ENCODE data around the gene SLC25A19. TPM values are rescaled to one million over a fixed set of nuclear protein-coding genes. Genes with fewer than 3 reads are reported as not detected.

SLC25A19 gene
- 18.1 and 21.0 TPM in 2 replicates for total RNA-seq (2014; rRNA removed; shearing (Covaris generic))
- polyA plus RNA-seq (2015; cell fraction: cytosol; rRNA removed) = 27.2 and 30.3 TPM in 2 replicates
- 28.4 and 43.5 TPM in 2 replicates for polyA plus RNA-seq (2015; cell fraction: nucleus; rRNA removed)

DNA sequence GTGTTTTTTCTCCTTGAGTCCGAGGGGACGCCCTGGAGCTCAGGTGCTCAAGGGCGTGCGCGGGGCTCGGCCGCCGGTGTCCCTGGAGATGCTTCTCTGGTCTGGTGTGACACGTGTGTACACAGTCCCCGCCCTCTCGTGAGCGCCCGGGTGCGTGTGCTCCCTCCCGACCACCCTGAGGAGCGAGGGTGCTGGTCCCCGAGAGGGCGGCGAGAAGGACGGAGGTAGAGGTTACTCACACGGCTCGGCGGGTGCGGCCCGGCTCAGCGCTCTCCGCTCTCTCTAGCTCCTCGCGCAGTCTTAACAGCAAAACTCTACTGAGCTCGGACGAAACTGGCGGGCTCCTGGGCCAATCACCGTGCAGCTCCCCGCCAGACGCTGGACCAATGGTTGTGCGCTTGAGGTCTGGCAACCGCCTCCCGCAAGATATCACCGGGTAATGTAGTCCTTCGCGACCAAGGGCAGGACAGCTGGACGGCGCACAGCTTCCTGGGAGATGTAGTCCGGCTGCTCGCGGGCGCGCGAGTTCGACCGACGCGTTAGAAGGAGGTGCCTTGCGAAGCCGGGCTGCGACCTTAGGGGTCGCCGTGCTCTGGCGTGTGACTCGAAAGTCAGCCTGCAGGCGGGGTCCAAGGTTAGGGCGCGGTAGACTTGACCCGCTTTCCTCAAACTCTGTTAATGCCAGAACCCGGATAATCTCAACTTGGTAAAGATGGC, at the start of gene SLC25A19:
SLC25A19 (minus strand) TSS at position 319 of the 717 bp plus-strand sequence. CDS start 2,669 bp downstream, outside the sequence.
- in situ Hi-C loops (cut with HindIII; ENCODE audit: low pct_unique_long_range_greater_than_20kb, low sequenced_read_pairs) = no loop called here
- DNase-seq (ENCODE audit: low read depth, low spot score) = peak; percentile 100

- in situ Hi-C loops (cut with HindIII; ENCODE audit: low pct_unique_long_range_greater_than_20kb, low sequenced_read_pairs) = no loop called here
- no peak for DNase-seq (ENCODE audit: low read depth, low spot score)
Observed at GRCh38 chr17:75338335-75338734, 49.1 kb upstream of the SLC25A19 start.

DNA sequence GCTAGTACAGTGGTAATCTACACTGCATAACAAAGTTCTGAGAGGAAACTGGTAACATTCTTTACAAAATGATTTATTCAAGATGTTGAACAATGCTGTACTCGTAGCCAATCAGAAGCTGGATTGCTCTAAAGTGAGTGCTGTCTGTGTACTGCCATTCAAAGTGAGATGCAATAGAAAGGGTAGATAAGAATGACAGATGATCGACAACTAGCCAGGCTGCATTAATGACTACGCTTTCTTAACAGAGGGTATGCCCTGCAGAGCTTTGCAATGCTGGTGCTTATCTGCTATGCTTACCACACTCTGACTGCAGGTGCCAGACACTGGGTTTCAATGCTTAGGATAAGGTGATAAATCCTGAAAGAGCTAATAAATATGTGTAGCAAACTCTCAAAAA, 46.1 kb upstream of the SLC25A19 start:
- no peak for DNase-seq (ENCODE audit: low read depth, low spot score)
- in situ Hi-C loops (cut with HindIII; ENCODE audit: low pct_unique_long_range_greater_than_20kb, low sequenced_read_pairs) = no loop called here

- no peak for DNase-seq (ENCODE audit: low read depth, low spot score)
- in situ Hi-C loops (cut with HindIII; ENCODE audit: low pct_unique_long_range_greater_than_20kb, low sequenced_read_pairs) = no loop called here
Observed at GRCh38 chr17:75334723-75335122, 45.5 kb upstream of the SLC25A19 start.

GRCh38 chr17:75331671-75332070, 42.4 kb upstream of the SLC25A19 start:
- in situ Hi-C loops (cut with HindIII; ENCODE audit: low pct_unique_long_range_greater_than_20kb, low sequenced_read_pairs) = no loop called here
- no peak for DNase-seq (ENCODE audit: low read depth, low spot score)

DNA sequence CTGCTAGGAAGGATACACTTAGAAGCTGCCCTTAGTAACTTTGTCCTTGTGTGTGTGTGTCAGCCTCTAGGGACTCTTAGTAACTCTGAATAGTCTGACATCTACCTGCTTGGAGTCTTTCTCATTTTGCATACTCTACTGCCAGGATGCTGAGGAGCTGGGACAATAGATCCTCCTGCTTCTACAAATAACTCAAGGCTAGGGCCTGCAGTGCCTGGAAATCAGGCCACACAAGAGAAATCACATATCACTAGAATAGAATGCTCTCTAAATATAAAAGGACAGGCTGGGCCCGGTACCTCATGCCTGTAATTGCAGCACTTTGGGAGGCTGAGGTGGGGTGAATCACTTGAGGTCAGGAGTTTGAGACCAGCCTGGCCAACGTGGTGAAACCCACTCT, 38.5 kb upstream of the SLC25A19 start:
- in situ Hi-C loops (cut with HindIII; ENCODE audit: low pct_unique_long_range_greater_than_20kb, low sequenced_read_pairs) = no loop called here
- DNase-seq (ENCODE audit: low read depth, low spot score) = no peak

DNA sequence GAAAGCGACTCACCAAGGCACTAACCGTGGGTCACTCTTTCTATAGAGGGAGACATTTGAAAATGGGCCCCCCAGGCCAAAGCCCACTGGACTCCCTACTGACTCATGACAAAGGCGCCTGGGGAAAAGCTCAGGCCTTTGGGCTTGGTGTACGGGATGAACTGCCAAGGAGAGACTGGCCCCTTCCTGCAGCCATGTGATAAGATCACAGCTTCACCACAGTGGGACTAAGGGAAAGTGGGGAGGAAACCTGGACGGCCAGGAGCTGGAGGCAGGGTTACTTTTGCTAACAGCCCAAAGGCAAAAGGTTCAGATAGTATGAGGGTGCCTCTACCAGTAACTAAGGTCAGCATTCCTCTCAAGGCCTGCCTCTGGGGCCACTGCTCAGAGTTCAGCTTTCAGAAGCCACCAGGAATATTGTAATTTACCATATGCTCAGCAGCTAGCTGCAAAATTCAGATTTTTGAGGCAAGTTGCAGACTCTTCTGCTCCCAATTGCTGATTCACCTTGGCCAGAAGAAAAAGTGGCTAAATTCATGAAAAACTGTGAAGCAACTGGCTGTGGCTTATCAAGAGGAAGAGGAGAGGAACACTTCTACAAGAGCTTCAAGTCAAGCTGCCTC, 37.1 kb upstream of the SLC25A19 start:
- DNase-seq (ENCODE audit: low read depth, low spot score) = no peak
- in situ Hi-C loops (cut with HindIII; ENCODE audit: low pct_unique_long_range_greater_than_20kb, low sequenced_read_pairs) = no loop called here

- in situ Hi-C loops (cut with HindIII; ENCODE audit: low pct_unique_long_range_greater_than_20kb, low sequenced_read_pairs) = no loop called here
- DNase-seq (ENCODE audit: low read depth, low spot score) = no peak
Observed at GRCh38 chr17:75325827-75326225, 36.6 kb upstream of the SLC25A19 start.

DNA sequence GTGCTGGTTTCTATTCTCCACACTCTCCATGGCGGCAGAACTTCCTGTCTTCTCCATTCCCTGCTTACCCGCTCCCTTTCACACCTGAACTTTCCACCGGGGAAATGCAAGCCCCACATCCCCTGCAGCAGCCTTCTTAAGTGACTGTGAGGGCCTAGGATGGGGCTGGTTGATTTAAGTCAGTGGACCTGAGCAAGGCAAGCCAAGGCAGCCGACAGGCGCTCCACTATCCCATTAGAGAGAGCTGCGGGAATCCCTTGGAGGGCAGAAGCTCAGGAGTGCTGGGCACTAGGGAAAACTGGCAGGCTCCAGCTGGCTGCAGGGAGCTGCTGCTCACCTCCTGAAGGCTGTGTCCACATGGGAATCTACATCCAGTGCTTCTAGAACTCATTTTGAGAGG, 36.1 kb upstream of the SLC25A19 start:
- in situ Hi-C loops (cut with HindIII; ENCODE audit: low pct_unique_long_range_greater_than_20kb, low sequenced_read_pairs) = no loop called here
- DNase-seq (ENCODE audit: low read depth, low spot score) = no peak

- no peak for DNase-seq (ENCODE audit: low read depth, low spot score)
- in situ Hi-C loops (cut with HindIII; ENCODE audit: low pct_unique_long_range_greater_than_20kb, low sequenced_read_pairs) = no loop called here
Observed at GRCh38 chr17:75321506-75321905, 32.3 kb upstream of the SLC25A19 start.

DNA sequence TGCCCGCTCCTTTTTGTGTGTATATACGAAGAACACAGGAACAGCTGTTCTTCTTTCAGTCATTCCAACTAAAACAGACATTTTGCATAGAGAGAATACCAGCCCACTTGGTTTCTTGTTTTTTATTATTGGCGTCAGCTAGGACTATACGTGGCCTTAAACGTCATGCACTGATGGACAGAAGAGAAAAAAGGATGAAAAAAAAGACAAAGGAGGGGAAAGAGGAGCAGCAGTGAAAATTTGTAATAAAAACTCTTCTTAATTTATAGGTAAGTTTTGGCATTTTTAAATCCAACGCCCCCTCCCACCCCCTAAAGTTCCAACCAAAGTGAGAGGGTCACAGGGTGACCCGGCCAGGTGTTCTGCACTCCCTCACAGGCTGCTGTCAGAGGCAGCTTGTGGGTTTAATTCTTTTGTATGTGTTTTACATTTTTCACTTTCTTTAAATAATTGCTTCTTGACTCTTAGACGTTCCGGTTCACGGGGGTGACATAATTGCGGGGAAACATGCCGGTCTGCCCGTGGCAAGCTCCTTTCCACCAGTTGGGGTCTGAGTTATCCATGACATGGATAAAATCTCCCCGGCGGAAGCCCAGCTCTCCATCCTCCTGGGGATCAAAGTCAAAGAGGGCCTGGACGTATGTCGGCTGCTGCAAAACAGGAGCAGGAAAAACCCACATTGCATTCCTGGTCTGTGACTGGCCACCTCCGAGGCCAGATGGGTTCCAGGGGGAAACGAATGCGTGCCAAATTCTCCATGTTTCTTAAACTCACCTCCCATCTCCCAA, 30.9 kb upstream of the SLC25A19 start:
- no peak for DNase-seq (ENCODE audit: low read depth, low spot score)
- in situ Hi-C loops (cut with HindIII; ENCODE audit: low pct_unique_long_range_greater_than_20kb, low sequenced_read_pairs) = no loop called here

DNA sequence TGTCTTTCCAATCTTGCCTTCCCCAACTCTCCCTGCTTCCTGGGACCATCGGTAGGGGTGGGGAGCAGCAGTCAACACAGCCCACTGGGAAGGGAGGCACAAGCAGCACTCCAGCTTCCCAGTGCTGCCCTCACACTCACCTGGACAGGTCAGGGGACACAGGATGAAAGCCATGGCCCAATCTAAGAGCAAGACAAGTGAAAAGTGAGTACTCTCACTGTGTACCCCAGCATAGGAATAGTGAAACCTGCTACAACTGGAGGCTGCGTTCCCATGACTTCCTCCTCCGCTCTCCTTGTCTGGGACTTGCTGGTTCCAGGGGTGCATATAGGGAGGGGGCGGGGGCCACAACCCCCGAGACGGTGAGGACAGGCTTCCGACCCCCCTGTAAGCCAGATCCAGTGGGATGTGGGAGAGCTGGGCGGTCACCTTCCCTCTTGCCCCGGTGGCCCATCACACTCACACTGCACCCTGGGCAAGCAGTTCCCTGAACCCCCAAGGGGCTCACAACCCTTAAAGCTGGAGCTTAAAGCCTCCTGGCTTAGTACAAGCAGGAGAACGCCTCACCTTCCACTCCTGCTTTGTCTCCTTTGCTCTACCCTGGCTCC, 29.5 kb upstream of the SLC25A19 start:
- in situ Hi-C loops (cut with HindIII; ENCODE audit: low pct_unique_long_range_greater_than_20kb, low sequenced_read_pairs) = no loop called here
- DNase-seq (ENCODE audit: low read depth, low spot score) = no peak

- DNase-seq (ENCODE audit: low read depth, low spot score) = no peak
- in situ Hi-C loops (cut with HindIII; ENCODE audit: low pct_unique_long_range_greater_than_20kb, low sequenced_read_pairs) = no loop called here
Observed at GRCh38 chr17:75318211-75318610, 29.0 kb upstream of the SLC25A19 start.

- DNase-seq (ENCODE audit: low read depth, low spot score) = no peak
- in situ Hi-C loops (cut with HindIII; ENCODE audit: low pct_unique_long_range_greater_than_20kb, low sequenced_read_pairs) = no loop called here
Observed at GRCh38 chr17:75317671-75318070, 28.4 kb upstream of the SLC25A19 start.

DNA sequence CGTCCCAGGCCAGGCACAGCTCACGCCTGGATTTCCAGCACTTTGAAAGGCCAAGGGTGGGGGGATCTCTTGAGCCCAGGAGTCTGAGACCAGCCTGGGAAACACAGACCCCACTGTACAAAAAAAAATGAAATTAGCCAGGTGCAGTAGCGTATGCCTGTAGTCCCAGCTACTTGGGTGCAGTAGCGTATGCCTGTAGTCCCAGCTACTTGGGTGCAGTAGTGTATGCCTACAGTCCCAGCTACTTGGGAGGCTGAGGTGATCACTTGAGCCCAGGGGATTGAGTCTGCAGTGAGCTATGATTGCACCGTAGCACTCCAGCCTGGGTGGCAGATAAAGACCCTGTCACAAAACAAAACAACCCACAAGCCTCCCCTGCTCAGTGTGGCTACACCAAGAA, 27.0 kb upstream of the SLC25A19 start:
- in situ Hi-C loops (cut with HindIII; ENCODE audit: low pct_unique_long_range_greater_than_20kb, low sequenced_read_pairs) = no loop called here
- no peak for DNase-seq (ENCODE audit: low read depth, low spot score)

DNA sequence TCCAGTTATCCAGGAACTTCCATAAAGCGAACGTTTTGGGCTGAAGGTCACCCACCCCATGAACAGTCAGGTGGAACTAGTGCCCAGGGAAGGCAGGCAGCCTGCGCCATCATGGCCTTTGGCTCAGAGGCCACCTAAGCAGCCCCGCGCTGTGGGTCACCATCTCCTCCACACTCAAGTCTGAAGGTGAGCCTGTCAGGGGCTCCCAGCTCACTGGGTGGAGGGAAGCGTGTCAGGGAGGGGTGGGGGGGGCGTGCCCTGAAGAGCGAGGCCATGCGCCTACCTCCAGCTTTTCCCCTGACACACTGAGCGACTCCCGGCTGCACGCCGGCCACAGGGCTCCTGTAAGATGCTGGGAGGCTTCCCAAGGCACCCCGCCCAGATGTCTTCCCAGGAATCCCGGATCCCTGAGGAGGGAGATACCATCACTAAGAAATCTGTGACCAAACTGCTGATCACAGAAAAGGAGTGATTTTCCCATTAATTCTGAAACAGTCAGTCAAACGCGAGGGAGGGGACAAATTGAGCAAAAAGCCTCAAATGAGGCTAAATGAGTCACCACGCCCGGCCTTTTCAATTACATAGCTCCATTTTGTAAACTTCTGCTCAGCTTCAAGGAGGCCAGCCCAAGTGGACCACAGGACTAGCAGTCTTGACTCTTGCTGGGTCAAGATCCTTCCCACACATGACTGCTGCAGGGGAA, 26.5 kb upstream of the SLC25A19 start:
- in situ Hi-C loops (cut with HindIII; ENCODE audit: low pct_unique_long_range_greater_than_20kb, low sequenced_read_pairs) = no loop called here
- no peak for DNase-seq (ENCODE audit: low read depth, low spot score)

DNA sequence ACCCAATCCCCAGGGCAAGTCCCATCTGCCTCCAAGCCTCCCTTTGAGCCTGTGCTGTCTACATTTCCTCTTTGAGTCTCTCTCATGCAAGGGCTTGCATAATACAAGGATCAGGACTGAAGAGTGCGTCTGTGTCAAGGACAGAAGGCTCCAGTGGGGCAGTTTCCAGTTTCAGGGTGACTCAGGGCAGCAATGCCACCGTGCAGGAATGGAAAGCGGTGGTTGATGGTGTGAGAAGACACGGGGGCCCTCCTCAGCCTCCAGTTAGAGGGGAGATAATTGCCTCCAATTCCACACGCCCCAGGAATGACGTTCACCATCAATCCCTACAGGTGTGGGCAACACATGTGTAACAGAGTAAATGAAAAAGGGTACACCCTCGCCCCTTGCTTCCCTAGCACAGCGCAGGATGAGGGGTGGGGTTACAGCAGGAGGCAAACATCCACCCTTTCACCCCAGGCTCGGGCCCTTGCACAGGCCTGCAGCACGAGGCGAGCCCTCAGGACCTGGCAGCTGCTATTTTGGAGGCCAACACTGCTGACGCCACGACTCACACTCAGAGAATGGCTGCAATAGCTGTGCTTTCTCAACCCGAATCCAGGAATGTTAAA, 24.8 kb upstream of the SLC25A19 start:
- in situ Hi-C loops (cut with HindIII; ENCODE audit: low pct_unique_long_range_greater_than_20kb, low sequenced_read_pairs) = no loop called here
- DNase-seq (ENCODE audit: low read depth, low spot score) = no peak
